Neural progenitor cell (in vitro differentiated cells): ENCODE results near the gene MIF.

Experiments used
- CTCF ChIP-seq: fragments of 200-600 bp; sonication (generic); IDR thresholded peaks from 2 replicates; pipeline ENCODE4 v1.5.1; 2017; ENCODE audit warnings: antibody characterized with exemption, mild to moderate bottlenecking
- EZH2 ChIP-seq: fragments of 200-600 bp; sonication (generic); IDR thresholded peaks from 2 replicates; pipeline ENCODE4 v1.6.1; 2017; ENCODE audit warnings: antibody characterized with exemption, mild to moderate bottlenecking, moderate library complexity
- EZH2phosphoT487 ChIP-seq: fragments of 200-600 bp; sonication (generic); IDR thresholded peaks from 2 replicates; pipeline ENCODE4 v1.6.1; 2017; ENCODE audit warnings: antibody characterized with exemption

- peak; percentile 17 for TF ChIP-seq CTCF
- no peak for TF ChIP-seq EZH2
- TF ChIP-seq EZH2phosphoT487, result no peak
These were observed 5.4 kb upstream of the MIF start for GRCh38 chr22:23888615-23889401.
